Trophoblast cell (in vitro differentiated cells and primary cell): Measurements from ENCODE around the gene CDCA5.

ENCODE experiments used
- DNase-seq, 2 donors: peaks; one replicate each; pipeline ENCODE4 v3.0.0-alpha.2; 2016
- H2AFZ ChIP-seq: 2 replicates; pipeline ENCODE4 v1.6.1; 2013; ENCODE audit warnings: low read length, moderate library complexity, mild to moderate bottlenecking; ENCODE audit not compliant: insufficient read depth, poor library complexity
- H2AK5ac ChIP-seq: 2 replicates; pipeline ENCODE4 v1.6.1; 2013; ENCODE audit warnings: mild to moderate bottlenecking, low read length
- H2BK120ac ChIP-seq: 2 replicates; pipeline ENCODE4 v1.6.1; 2013; ENCODE audit warnings: low read length, mild to moderate bottlenecking, moderate library complexity; ENCODE audit not compliant: insufficient read depth, poor library complexity
- H2BK12ac ChIP-seq: 2 replicates; pipeline ENCODE4 v1.6.1; 2013; ENCODE audit warnings: mild to moderate bottlenecking, low read length, moderate library complexity
- H2BK5ac ChIP-seq: 2 replicates; pipeline ENCODE4 v1.6.1; 2013; ENCODE audit warnings: low read length, low read depth, moderate library complexity, mild to moderate bottlenecking; ENCODE audit not compliant: poor library complexity
- H3K14ac ChIP-seq: 2 replicates; pipeline ENCODE4 v1.6.1; 2013; ENCODE audit warnings: mild to moderate bottlenecking, low read length
- H3K18ac ChIP-seq: 2 replicates; pipeline ENCODE4 v1.6.1; 2013; ENCODE audit warnings: mild to moderate bottlenecking, low read length
- H3K23ac ChIP-seq: 2 replicates; pipeline ENCODE4 v1.6.1; 2013; ENCODE audit warnings: low read length
- H3K27ac ChIP-seq: 2 replicates; pipeline ENCODE4 v1.5.1; 2013; ENCODE audit warnings: low read depth, mild to moderate bottlenecking, inconsistent platforms, low read length, moderate library complexity
- H3K27me3 ChIP-seq: 2 replicates; pipeline ENCODE4 v1.6.1; 2013; ENCODE audit warnings: inconsistent platforms, mild to moderate bottlenecking, low read length, moderate library complexity; ENCODE audit not compliant: insufficient read depth
- H3K36me3 ChIP-seq, 2 experiments: 1 replicate in 1 of 2; 2 replicates in 1 of 2; pipeline ENCODE4 v1.6.1; 2013; ENCODE audit warnings: low read length in 2 of 2, mild to moderate bottlenecking in 2 of 2, moderate library complexity in 1 of 2; ENCODE audit not compliant: insufficient read depth in 2 of 2, control insufficient read depth in 1 of 2
- H3K4ac ChIP-seq: 2 replicates; pipeline ENCODE4 v1.6.1; 2013; ENCODE audit warnings: low read depth, mild to moderate bottlenecking, low read length, moderate library complexity
- H3K4me1 ChIP-seq, 2 experiments: 1 replicate in 1 of 2; 2 replicates in 1 of 2; pipeline ENCODE4 v1.6.1; 2013; ENCODE audit warnings: low read length in 2 of 2, mild to moderate bottlenecking in 2 of 2, moderate library complexity in 1 of 2; ENCODE audit not compliant: insufficient read depth in 2 of 2, control insufficient read depth in 1 of 2
- H3K4me2 ChIP-seq: 2 replicates; pipeline ENCODE4 v1.6.1; 2013; ENCODE audit warnings: inconsistent platforms, mild to moderate bottlenecking, low read length, moderate library complexity
- H3K4me3 ChIP-seq: 2 replicates; pipeline ENCODE4 v1.5.1; 2013; ENCODE audit warnings: mild to moderate bottlenecking, low read depth, low read length, inconsistent platforms
- H3K79me1 ChIP-seq: one replicate; pipeline ENCODE4 v1.6.1; 2013; ENCODE audit warnings: low read length
- H3K79me2 ChIP-seq: 2 replicates; pipeline ENCODE4 v1.6.1; 2013; ENCODE audit warnings: low read length, mild to moderate bottlenecking; ENCODE audit not compliant: control insufficient read depth, insufficient read depth, poor library complexity
- H3K9ac ChIP-seq: 2 replicates; pipeline ENCODE4 v1.6.1; 2013; ENCODE audit warnings: mild to moderate bottlenecking, low read length
- H3K9me3 ChIP-seq: 2 replicates; pipeline ENCODE4 v1.6.1; 2013; ENCODE audit warnings: low read depth, mild to moderate bottlenecking, control low read depth, inconsistent platforms, low read length; ENCODE audit not compliant: insufficient read depth
- H4K12ac ChIP-seq: 2 replicates; pipeline ENCODE4 v1.6.1; 2013; ENCODE audit warnings: low read depth, mild to moderate bottlenecking, low read length, moderate library complexity
- H4K8ac ChIP-seq: 2 replicates; pipeline ENCODE4 v1.6.1; 2013; ENCODE audit warnings: low read depth, mild to moderate bottlenecking, low read length, moderate library complexity
- H4K91ac ChIP-seq: one replicate; pipeline ENCODE4 v1.6.1; 2013; ENCODE audit warnings: low read depth, mild to moderate bottlenecking, low read length, moderate library complexity
- WGBS: extraction: QIAGEN DNeasy Blood & Tissue Kit; methylation state at CpG from one replicate; pipeline ENCODE4 v1.1.7; 2013; ENCODE audit warnings: missing lambda C conversion rate; ENCODE audit not compliant: insufficient read length, insufficient coverage; ENCODE audit errors: extremely low coverage; 5-methylcytosine and 5-hydroxymethylcytosine counted together

Gene CDCA5

GRCh38 chr11:65127473-65128181 lies 43.8 kb upstream of the CDCA5 start:
- DNase-seq = no peak
- no peak overlapping the region for H3K9ac ChIP-seq
- no peak overlapping the region for H4K8ac ChIP-seq

GRCh38 chr11:65126624-65127274 lies 42.9 kb upstream of the CDCA5 start:
- Histone ChIP-seq H2BK5ac (no peak overlapping the region), H3K4me1 (peaks cover 0 to 2% of the 10 kb centered on the region in 2 experiments), H4K91ac (no peak overlapping the region), H3K9ac (no peak overlapping the region), H3K23ac (peak overlapping the region; percentile 11), H3K9me3 (no peaks in the 10 kb centered on the region), H2BK120ac (no peak overlapping the region), H3K79me2 (peaks cover 5% of the 10 kb centered on the region), H3K14ac (no peak overlapping the region), H3K4me3 (no peak overlapping the region), H2AFZ (no peak overlapping the region), H3K4me2 (no peak overlapping the region), H3K4ac (no peak overlapping the region), H3K79me1 (peaks cover 5% of the 10 kb centered on the region), H3K27me3 (no peaks in the 10 kb centered on the region), H3K36me3 (peaks cover 68 to 73% of the 10 kb centered on the region in 2 experiments), H4K8ac (no peak overlapping the region), H2BK12ac (no peak overlapping the region), H3K18ac (no peak overlapping the region), H4K12ac (peak overlapping the region; percentile 3), H2AK5ac (no peak overlapping the region), H3K27ac (no peak overlapping the region)
- WGBS = no CpG with 5 or more reads among the region's 6 CpGs
- DNase-seq = no peak

More at GRCh38 chr11:65127473-65128181, 43.8 kb upstream of the CDCA5 start:
- Histone ChIP-seq H3K4me2 (no peak overlapping the region), H3K4me3 (no peak overlapping the region), H2BK12ac (no peak overlapping the region), H3K4me1 (peaks cover 0 to 2% of the 10 kb centered on the region in 2 experiments), H3K79me2 (no peaks in the 10 kb centered on the region), H2BK5ac (no peak overlapping the region), H2AK5ac (no peak overlapping the region), H3K36me3 (peaks cover 76 to 82% of the 10 kb centered on the region in 2 experiments), H3K23ac (no peak overlapping the region), H2BK120ac (no peak overlapping the region), H3K9me3 (no peaks in the 10 kb centered on the region), H3K27me3 (no peaks in the 10 kb centered on the region), H4K91ac (no peak overlapping the region), H3K79me1 (no peaks in the 10 kb centered on the region), H3K4ac (no peak overlapping the region), H3K14ac (no peak overlapping the region), H4K12ac (no peak overlapping the region), H2AFZ (no peak overlapping the region), H3K18ac (no peak overlapping the region), H3K27ac (no peak overlapping the region)
- no CpG with 5 or more reads among the region's 12 CpGs for WGBS

- Histone ChIP-seq H3K4me1 (peaks cover 0 to 5% of the 10 kb centered on the region in 2 experiments), H3K9me3 (no peaks in the 10 kb centered on the region), H2BK12ac (no peak overlapping the region), H3K79me1 (peaks cover 8% of the 10 kb centered on the region), H3K27ac (no peak overlapping the region), H4K8ac (no peak overlapping the region), H3K9ac (no peak overlapping the region), H2BK5ac (no peak overlapping the region), H3K27me3 (no peaks in the 10 kb centered on the region), H3K4me2 (no peak overlapping the region), H2AFZ (no peak overlapping the region), H4K12ac (no peak overlapping the region), H3K4me3 (no peak overlapping the region), H3K79me2 (peaks cover 11% of the 10 kb centered on the region), H2AK5ac (no peak overlapping the region), H3K18ac (no peak overlapping the region), H3K36me3 (peaks cover 60 to 65% of the 10 kb centered on the region in 2 experiments), H4K91ac (no peak overlapping the region), H3K4ac (no peak overlapping the region), H3K23ac (no peak overlapping the region), H3K14ac (no peak overlapping the region), H2BK120ac (no peak overlapping the region)
- no peak for DNase-seq
- WGBS = no CpG with 5 or more reads among the region's 12 CpGs
Measured at GRCh38 chr11:65125197-65126056, 41.6 kb upstream of the CDCA5 start.

GRCh38 chr11:65124480-65125196 lies 40.8 kb upstream of the CDCA5 start:
- no peak overlapping the region for H2BK5ac ChIP-seq
- no peak overlapping the region for H2BK12ac ChIP-seq
- no CpG with 5 or more reads among the region's 5 CpGs for WGBS
- H3K4me2 ChIP-seq = no peak overlapping the region
- H4K91ac ChIP-seq = no peak overlapping the region
- H3K9ac ChIP-seq = no peak overlapping the region
- peaks cover 0 to 5% of the 10 kb centered on the region in 2 experiments for H3K4me1 ChIP-seq
- H2AK5ac ChIP-seq = no peak overlapping the region
- H3K27ac ChIP-seq = no peak overlapping the region
- H4K8ac ChIP-seq = no peak overlapping the region
- no peak overlapping the region for H2BK120ac ChIP-seq
- H2AFZ ChIP-seq = no peak overlapping the region
- no peak for DNase-seq
- H4K12ac ChIP-seq = no peak overlapping the region
- no peak overlapping the region for H3K14ac ChIP-seq
- peak overlapping the region; percentile 28 for H3K4ac ChIP-seq
- no peaks in the 10 kb centered on the region for H3K9me3 ChIP-seq
- no peak overlapping the region for H3K18ac ChIP-seq
- H3K36me3 ChIP-seq = peaks cover 58 to 65% of the 10 kb centered on the region in 2 experiments
- peaks cover 11% of the 10 kb centered on the region for H3K79me2 ChIP-seq
- H3K23ac ChIP-seq = no peak overlapping the region
- H3K79me1 ChIP-seq = peaks cover 8% of the 10 kb centered on the region
- peak overlapping the region; percentile 16 for H3K4me3 ChIP-seq
- no peaks in the 10 kb centered on the region for H3K27me3 ChIP-seq
